ENCODE measurements around the gene CLCA2.

The CLCA2 gene

GRCh38 chr1:86441997-86442396, 18.0 kb downstream of the CLCA2 start:
- no peak for TF ChIP-seq CTCF (IDR thresholded peaks at IDR 0.05; ENCODE audit: insufficient read depth, missing control alignments)
- DNase-seq (ENCODE audit: insufficient read length, low spot score) (no peak), FAIRE-seq (no peak)

- FAIRE-seq (no peak), DNase-seq (ENCODE audit: insufficient read length, low spot score) (no peak)
- TF ChIP-seq CTCF (IDR thresholded peaks at IDR 0.05; ENCODE audit: insufficient read depth, missing control alignments): no peak
Observed at GRCh38 chr1:86445919-86446318, 21.9 kb downstream of the CLCA2 start.

GRCh38 chr1:86447198-86447790, 23.3 kb downstream of the CLCA2 start:
- TF ChIP-seq CTCF (IDR thresholded peaks at IDR 0.05; ENCODE audit: insufficient read depth, missing control alignments): no peak
- FAIRE-seq (no peak), DNase-seq (ENCODE audit: insufficient read length, low spot score) (no peak)

- no peak for DNase-seq (ENCODE audit: insufficient read length, low spot score)
- no peak for FAIRE-seq
Observed at GRCh38 chr1:86448670-86449069, 24.7 kb downstream of the CLCA2 start.

GRCh38 chr1:86449103-86449502, 25.1 kb downstream of the CLCA2 start:
- TF ChIP-seq CTCF (IDR thresholded peaks at IDR 0.05; ENCODE audit: insufficient read depth, missing control alignments): no peak
- DNase-seq (ENCODE audit: insufficient read length, low spot score) (no peak), FAIRE-seq (no peak)

More at GRCh38 chr1:86448670-86449069, 24.7 kb downstream of the CLCA2 start:
- TF ChIP-seq CTCF (IDR thresholded peaks at IDR 0.05; ENCODE audit: insufficient read depth, missing control alignments): no peak

- TF ChIP-seq CTCF (IDR thresholded peaks at IDR 0.05; ENCODE audit: insufficient read depth, missing control alignments): no peak
- DNase-seq (ENCODE audit: insufficient read length, low spot score) (no peak), FAIRE-seq (no peak)
Observed at GRCh38 chr1:86450847-86451246, 26.9 kb downstream of the CLCA2 start.

- no peak for TF ChIP-seq CTCF (IDR thresholded peaks at IDR 0.05; ENCODE audit: insufficient read depth, missing control alignments)
- FAIRE-seq (no peak), DNase-seq (ENCODE audit: insufficient read length, low spot score) (no peak)
Observed at GRCh38 chr1:86453664-86454063, 29.7 kb downstream of the CLCA2 start.
